Neural progenitor cell (in vitro differentiated cells): ENCODE measurements around the gene CNTN5.

Experiments used
- CTCF ChIP-seq: fragments of 200-600 bp; sonication (generic); IDR thresholded peaks from 2 replicates; pipeline ENCODE4 v1.5.1; 2017; ENCODE audit warnings: antibody characterized with exemption, mild to moderate bottlenecking
- EZH2 ChIP-seq: fragments of 200-600 bp; sonication (generic); IDR thresholded peaks from 2 replicates; pipeline ENCODE4 v1.6.1; 2017; ENCODE audit warnings: antibody characterized with exemption, mild to moderate bottlenecking, moderate library complexity

GRCh38 chr11:99080154-99080553 lies 59.4 kb downstream of the CNTN5 start:
- TF ChIP-seq CTCF (no peak), EZH2 (no peak)
